NB4 (cell line): ENCODE results near the gene CDKN2AIPNL.
"Not testable (repeated sequence)": the region's sequence is repeated elsewhere in the genome, so short reads cannot be mapped to it uniquely, and the experiment has no call there.

Experiments used
- POLR2A ChIP-seq: IDR thresholded peaks from 2 replicates; pipeline ENCODE4 v1.6.1; 2011; ENCODE audit warnings: mild to moderate bottlenecking; ENCODE audit not compliant: insufficient read length; ENCODE audit errors: extremely low read depth
- TF ChIP-seq, protein P1 (sequence below): IDR thresholded peaks from one replicate; pipeline ENCODE4 v1.5.1; 2012; ENCODE audit warnings: low read depth, low read length

DNA sequence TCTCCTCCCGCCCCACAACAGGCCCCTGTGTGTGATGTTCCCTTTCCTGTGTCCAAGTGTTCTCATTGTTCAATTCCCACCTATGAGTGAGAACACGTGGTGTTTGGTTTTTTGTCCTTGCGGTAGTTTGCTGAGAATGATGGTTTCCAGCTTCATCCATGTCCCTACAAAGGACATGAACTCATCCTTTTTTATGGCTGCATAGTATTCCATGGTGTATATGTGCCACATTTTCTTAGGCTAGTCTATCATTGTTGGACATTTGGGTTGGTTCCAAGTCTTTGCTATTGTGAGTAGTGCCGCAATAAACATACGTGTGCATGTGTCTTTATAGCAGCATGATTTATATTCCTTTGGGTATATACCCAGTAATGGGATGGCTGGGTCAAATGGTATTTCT lies 38.0 kb downstream of the CDKN2AIPNL start:
- TF ChIP-seq POLR2A: not testable (repeated sequence)
- TF ChIP-seq, protein P1, sequence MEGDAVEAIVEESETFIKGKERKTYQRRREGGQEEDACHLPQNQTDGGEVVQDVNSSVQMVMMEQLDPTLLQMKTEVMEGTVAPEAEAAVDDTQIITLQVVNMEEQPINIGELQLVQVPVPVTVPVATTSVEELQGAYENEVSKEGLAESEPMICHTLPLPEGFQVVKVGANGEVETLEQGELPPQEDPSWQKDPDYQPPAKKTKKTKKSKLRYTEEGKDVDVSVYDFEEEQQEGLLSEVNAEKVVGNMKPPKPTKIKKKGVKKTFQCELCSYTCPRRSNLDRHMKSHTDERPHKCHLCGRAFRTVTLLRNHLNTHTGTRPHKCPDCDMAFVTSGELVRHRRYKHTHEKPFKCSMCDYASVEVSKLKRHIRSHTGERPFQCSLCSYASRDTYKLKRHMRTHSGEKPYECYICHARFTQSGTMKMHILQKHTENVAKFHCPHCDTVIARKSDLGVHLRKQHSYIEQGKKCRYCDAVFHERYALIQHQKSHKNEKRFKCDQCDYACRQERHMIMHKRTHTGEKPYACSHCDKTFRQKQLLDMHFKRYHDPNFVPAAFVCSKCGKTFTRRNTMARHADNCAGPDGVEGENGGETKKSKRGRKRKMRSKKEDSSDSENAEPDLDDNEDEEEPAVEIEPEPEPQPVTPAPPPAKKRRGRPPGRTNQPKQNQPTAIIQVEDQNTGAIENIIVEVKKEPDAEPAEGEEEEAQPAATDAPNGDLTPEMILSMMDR: not testable (repeated sequence)
